ENCODE measurements around the gene PPRC1. TPM values are rescaled to one million over a fixed set of nuclear protein-coding genes. Genes with fewer than 3 reads are reported as not detected.

Gene PPRC1
- total RNA-seq, 1 donor from 2014 or later: 68.3 TPM

GRCh38 chr10:102159831-102160230 is 27.0 kb downstream of the PPRC1 start:
- no peak overlapping the region for H3K4me3 Mint-ChIP-seq
- no peaks in the 10 kb centered on the region for H3K9me3 Mint-ChIP-seq
- DNase-seq (ENCODE audit: low read depth, low spot score): no peak
- H3K36me3 Mint-ChIP-seq (ENCODE audit: low read depth): peaks cover 13% of the 10 kb centered on the region
- TF ChIP-seq, protein P1, sequence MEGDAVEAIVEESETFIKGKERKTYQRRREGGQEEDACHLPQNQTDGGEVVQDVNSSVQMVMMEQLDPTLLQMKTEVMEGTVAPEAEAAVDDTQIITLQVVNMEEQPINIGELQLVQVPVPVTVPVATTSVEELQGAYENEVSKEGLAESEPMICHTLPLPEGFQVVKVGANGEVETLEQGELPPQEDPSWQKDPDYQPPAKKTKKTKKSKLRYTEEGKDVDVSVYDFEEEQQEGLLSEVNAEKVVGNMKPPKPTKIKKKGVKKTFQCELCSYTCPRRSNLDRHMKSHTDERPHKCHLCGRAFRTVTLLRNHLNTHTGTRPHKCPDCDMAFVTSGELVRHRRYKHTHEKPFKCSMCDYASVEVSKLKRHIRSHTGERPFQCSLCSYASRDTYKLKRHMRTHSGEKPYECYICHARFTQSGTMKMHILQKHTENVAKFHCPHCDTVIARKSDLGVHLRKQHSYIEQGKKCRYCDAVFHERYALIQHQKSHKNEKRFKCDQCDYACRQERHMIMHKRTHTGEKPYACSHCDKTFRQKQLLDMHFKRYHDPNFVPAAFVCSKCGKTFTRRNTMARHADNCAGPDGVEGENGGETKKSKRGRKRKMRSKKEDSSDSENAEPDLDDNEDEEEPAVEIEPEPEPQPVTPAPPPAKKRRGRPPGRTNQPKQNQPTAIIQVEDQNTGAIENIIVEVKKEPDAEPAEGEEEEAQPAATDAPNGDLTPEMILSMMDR (conservative IDR thresholded peaks at IDR 0.05): no peak
- H3K4me1 Mint-ChIP-seq: no peaks in the 10 kb centered on the region
- H3K27me3 Mint-ChIP-seq (ENCODE audit: low read depth): no peaks in the 10 kb centered on the region
- no peak overlapping the region for H3K27ac Mint-ChIP-seq (ENCODE audit: unreplicated experiment)

GRCh38 chr10:102163342-102163989 is 30.6 kb downstream of the PPRC1 start:
- no peak for DNase-seq (ENCODE audit: low read depth, low spot score)
- TF ChIP-seq, protein P1 (conservative IDR thresholded peaks at IDR 0.05): no peak
- no peak overlapping the region for H3K27ac Mint-ChIP-seq (ENCODE audit: unreplicated experiment)
- no peaks in the 10 kb centered on the region for H3K9me3 Mint-ChIP-seq
- H3K4me1 Mint-ChIP-seq: no peaks in the 10 kb centered on the region
- H3K36me3 Mint-ChIP-seq (ENCODE audit: low read depth): peaks cover 6% of the 10 kb centered on the region
- H3K4me3 Mint-ChIP-seq: no peak overlapping the region
- no peaks in the 10 kb centered on the region for H3K27me3 Mint-ChIP-seq (ENCODE audit: low read depth)

GRCh38 chr10:102167861-102168260 is 35.0 kb downstream of the PPRC1 start:
- no peaks in the 10 kb centered on the region for H3K36me3 Mint-ChIP-seq (ENCODE audit: low read depth)
- H3K9me3 Mint-ChIP-seq: no peaks in the 10 kb centered on the region

GRCh38 chr10:102170602-102171001 is 37.8 kb downstream of the PPRC1 start:
- H3K27ac Mint-ChIP-seq (ENCODE audit: unreplicated experiment): no peak overlapping the region
- H3K4me3 Mint-ChIP-seq: no peak overlapping the region
- no peaks in the 10 kb centered on the region for H3K27me3 Mint-ChIP-seq (ENCODE audit: low read depth)
- DNase-seq (ENCODE audit: low read depth, low spot score): no peak
- H3K4me1 Mint-ChIP-seq: peaks cover 6% of the 10 kb centered on the region
- no peaks in the 10 kb centered on the region for H3K9me3 Mint-ChIP-seq
- TF ChIP-seq, protein P1 (conservative IDR thresholded peaks at IDR 0.05): no peak
- no peaks in the 10 kb centered on the region for H3K36me3 Mint-ChIP-seq (ENCODE audit: low read depth)

More at GRCh38 chr10:102167861-102168260, 35.0 kb downstream of the PPRC1 start:
- TF ChIP-seq, protein P1 (conservative IDR thresholded peaks at IDR 0.05): no peak
- DNase-seq (ENCODE audit: low read depth, low spot score): no peak
- no peak overlapping the region for H3K27ac Mint-ChIP-seq (ENCODE audit: unreplicated experiment)
- H3K4me3 Mint-ChIP-seq: no peak overlapping the region
- H3K4me1 Mint-ChIP-seq: peaks cover 6% of the 10 kb centered on the region
- no peaks in the 10 kb centered on the region for H3K27me3 Mint-ChIP-seq (ENCODE audit: low read depth)

GRCh38 chr10:102172288-102172687 is 39.4 kb downstream of the PPRC1 start:
- no peak overlapping the region for H3K4me3 Mint-ChIP-seq
- TF ChIP-seq, protein P1 (conservative IDR thresholded peaks at IDR 0.05): no peak
- H3K36me3 Mint-ChIP-seq (ENCODE audit: low read depth): no peaks in the 10 kb centered on the region
- H3K27ac Mint-ChIP-seq (ENCODE audit: unreplicated experiment): no peak overlapping the region
- no peaks in the 10 kb centered on the region for H3K27me3 Mint-ChIP-seq (ENCODE audit: low read depth)
- H3K9me3 Mint-ChIP-seq: no peaks in the 10 kb centered on the region
- peaks cover 6% of the 10 kb centered on the region for H3K4me1 Mint-ChIP-seq
- no peak for DNase-seq (ENCODE audit: low read depth, low spot score)
